SH-SY5Y (cell line): Measurements from ENCODE around the gene ASIC3.

ENCODE experiments used
- GATA2 ChIP-seq: IDR thresholded peaks from 2 replicates; pipeline ENCODE4 v1.6.1; 2011; ENCODE audit warnings: mild to moderate bottlenecking, low read depth, low read length
- GATA3 ChIP-seq: IDR thresholded peaks from 2 replicates; pipeline ENCODE4 v1.6.1; 2011; ENCODE audit warnings: low read depth, mild to moderate bottlenecking, low read length, moderate library complexity

- no peak for TF ChIP-seq GATA2
- no peak for TF ChIP-seq GATA3
Measured at GRCh38 chr7:151094675-151095074, 46.3 kb downstream of the ASIC3 start.
